Hematopoietic multipotent progenitor cell treated with erythropoietin and hydrocortisone succinate and interleukin-3 and kit ligand, for 15 days (in vitro differentiated cells): Measurements from ENCODE around the gene MICA.
A peak's percentile ranks its signal among the peaks of the same experiment; 100 is the strongest.
"Not testable (repeated sequence)": the region's sequence is repeated elsewhere in the genome, so short reads cannot be mapped to it uniquely, and the experiment has no call there.

ENCODE experiments used
- DNase-seq: peaks from one replicate; pipeline ENCODE4 v3.0.0-alpha.2; 2015; ENCODE audit warnings: low spot score

Gene MICA

DNA sequence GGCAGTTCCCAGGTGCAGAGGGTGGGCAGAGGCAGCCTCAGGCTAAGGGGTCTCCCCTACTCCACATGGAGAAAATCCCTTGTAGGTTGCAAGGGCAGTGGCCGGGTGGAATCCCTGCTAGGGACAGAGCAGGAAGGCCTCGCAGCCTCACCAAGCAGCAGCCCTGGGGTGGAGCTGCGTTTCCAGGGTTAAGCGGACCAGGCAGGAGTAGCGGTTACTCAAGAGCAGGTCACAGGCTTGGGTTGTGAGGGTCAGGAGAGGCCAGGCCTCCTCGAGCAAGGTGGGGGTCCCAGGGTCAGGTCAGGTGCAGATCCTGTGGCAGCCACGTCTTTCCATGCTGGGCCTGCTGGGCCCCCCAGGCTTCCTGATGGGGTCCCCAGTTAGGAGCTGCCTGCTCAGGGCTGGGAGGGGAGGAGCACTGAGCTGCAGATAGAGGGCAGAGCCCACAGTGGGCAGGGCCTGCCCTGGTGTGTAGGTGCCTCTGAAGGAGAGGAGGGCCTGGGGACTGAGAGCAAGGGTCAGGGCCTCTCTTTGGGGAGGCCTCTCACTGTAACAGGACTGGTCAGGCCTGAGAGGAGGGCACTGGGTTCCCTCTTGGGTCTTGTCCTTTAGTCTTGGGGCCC, 10.9 kb downstream of the MICA start:
- not testable (repeated sequence) for DNase-seq

- no peak for DNase-seq
These were observed 11.4 kb downstream of the MICA start for GRCh38 chr6:31414771-31415265.

GRCh38 chr6:31416394-31417014, 13.1 kb downstream of the MICA start:
- no peak for DNase-seq

- DNase-seq = no peak
These were observed 14.9 kb downstream of the MICA start for GRCh38 chr6:31418251-31418650.

- DNase-seq = no peak
These were observed 16.4 kb downstream of the MICA start for GRCh38 chr6:31419842-31420241.

- no peak for DNase-seq
These were observed 17.2 kb downstream of the MICA start for GRCh38 chr6:31420546-31420945.

GRCh38 chr6:31422587-31422986, 19.2 kb downstream of the MICA start:
- no peak for DNase-seq

DNA sequence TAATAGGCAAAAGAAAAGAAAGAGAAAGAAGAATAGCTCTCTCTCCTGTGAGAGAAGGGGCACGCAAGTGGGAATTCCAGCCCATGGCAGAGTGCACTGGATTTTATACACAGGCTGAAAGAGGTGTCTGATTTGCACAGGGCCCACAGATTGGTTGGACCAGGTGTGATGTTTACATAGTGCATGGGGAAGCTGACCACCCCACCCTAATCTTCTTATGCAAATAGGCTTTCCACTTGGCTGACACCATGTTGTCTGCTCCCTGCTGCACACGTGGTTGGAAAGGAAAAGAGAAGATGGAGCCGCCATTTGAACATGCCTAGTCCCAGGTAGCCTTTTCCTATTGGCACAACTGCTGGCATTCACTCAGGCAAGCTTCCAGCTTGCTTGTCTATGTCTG, 20.2 kb downstream of the MICA start:
- no peak for DNase-seq

DNA sequence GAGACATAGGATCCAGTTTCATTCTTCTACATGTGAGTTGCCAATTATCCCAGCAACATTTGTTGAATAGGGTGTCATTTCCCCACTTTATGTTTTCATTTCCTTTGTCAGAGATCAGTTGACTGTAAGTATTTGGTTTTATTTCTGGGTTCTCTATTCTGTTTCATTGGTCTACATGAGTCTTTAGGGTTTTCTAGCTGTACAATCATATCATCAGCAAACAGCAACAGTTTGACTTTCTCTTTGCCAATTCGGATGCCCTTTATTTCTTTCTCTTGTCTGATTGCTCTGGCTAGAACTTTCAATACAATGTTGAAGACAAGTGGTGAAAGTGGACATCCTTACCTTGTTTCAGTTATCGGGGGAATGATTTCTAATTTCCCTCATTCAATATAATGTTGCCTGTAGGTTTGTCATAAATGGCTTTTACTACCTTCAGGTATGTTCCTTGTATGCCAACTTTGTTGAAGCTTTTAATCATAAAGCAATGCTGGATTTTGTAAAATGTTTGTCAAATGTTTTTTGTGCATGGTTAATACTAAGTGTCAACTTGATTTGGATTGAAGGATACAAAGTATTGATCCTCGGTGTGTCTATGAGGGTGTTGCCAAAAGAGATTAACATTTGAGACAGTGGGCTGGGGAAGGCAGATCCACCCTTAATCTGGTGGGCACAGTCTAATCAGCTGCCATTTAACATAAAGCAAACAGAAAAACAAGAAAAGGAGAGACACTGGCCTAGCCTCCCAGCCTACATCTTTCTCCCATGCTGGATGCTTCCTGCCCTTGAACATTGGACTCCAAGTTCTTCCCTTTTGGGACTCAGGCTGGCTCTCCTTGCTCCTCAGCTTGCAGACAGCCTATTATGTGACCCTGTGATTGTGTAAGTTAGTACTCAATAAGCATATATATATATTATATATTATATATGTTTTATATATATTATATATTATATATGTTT, 23.3 kb downstream of the MICA start:
- DNase-seq = no peak

DNA sequence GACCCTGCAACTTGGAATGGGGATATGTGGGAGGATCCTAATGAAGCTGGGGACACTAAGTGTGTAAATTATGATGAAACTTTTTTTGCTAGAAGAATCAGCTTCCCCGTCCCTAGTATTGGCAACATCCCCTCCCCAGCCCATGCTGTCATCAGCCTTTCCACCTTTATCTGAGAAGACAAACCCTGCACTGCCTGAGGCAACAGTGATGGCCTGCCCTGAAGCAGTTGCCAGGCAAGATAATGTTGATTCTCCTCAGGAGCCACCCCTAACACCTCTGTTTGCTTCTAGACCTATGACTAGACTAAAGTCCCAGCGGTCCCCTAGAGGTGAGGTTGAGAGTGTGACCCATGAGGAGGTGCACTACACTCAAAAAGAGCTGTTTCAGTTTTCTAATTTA, 27.1 kb downstream of the MICA start:
- DNase-seq = no peak

- not testable (repeated sequence) for DNase-seq
These were observed 31.7 kb downstream of the MICA start for GRCh38 chr6:31435051-31435450.

DNA sequence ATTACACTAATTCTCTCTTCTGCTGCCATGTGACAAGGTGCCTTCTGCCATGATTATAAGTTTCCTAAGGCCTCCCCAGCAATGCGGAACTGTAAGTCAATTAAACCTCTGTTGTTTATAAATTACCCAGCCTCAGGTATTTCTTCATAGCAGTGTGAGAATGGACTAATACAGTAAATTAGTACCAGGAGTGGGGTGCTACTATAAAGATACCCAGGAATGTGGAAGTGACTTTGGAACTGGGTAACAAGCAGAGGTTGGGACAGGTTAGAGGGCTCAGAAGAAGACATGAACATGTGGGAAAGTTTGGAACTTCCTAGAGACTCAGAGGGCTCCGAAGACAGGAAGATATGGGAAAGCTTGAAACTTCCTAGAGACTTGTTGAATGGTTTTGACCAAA, 34.8 kb downstream of the MICA start:
- no peak for DNase-seq

DNA sequence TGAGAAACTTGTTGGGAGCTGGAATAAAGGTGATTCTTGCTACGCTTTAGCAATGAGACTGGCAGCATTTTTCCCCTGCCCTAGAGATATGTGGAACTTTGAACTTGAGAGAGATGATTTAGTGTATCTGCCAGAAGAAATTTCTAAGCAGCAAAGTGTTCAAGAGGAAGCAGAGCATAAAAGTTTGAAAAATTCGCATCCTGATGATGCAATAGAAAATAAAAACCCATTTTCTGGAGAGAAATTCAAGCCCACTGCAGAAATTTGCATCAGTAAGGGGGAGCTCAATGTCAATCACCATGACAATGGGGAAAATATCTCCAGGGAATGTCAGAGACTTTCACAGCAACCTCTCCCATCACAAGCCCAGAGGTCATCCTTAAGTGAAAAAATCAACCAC, 35.3 kb downstream of the MICA start:
- no peak for DNase-seq

- DNase-seq = peak; percentile 69
These were observed 38.2 kb downstream of the MICA start for GRCh38 chr6:31441365-31442267.

GRCh38 chr6:31446481-31446880, 43.1 kb downstream of the MICA start:
- no peak for DNase-seq

- DNase-seq = not testable (repeated sequence)
These were observed 43.8 kb downstream of the MICA start for GRCh38 chr6:31446999-31447789.

GRCh38 chr6:31450751-31451150, 47.4 kb downstream of the MICA start:
- no peak for DNase-seq

GRCh38 chr6:31452859-31453258, 49.5 kb downstream of the MICA start:
- no peak for DNase-seq

DNA sequence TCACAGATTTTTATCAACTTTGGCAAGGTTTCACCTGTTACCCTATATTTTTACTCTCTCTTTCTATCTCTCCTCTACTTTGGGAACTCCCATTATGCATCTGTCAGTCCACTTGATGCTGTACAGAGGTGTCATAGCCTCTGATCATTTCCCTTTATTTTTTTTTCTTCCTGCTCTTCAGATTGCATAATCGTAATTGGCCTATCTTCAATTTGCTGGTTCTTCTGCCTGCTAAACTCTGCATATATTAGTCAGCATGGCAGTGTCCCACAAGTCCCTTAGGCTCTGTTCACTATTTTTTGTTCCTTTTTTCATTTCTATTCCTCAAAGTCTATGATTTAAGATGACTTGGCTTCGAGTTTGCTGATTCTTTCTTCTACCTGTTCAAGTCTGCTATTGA, 49.9 kb downstream of the MICA start:
- no peak for DNase-seq

DNA sequence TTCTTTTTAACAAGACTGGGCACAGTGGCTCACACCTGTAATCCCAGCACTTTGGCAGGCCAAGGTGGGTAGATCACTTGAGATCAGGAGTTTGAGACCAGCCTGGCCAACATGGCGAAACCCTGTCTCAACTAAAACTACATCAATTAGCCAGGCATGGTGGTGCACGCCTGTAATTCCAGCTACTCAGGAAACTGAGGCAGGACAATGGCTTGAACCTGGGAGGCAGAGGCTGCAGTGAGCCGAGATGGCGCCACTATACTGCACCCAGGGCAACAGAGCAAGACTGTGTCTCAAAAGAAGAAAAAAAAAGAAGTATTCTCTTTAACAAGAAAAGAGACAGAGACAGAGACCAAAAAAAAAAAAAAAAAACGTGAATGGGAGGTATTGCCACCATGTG, 56.5 kb downstream of the MICA start:
- DNase-seq = not testable (repeated sequence)
